ENCODE results near the gene RHOV.

The RHOV gene

GRCh38 chr15:40891810-40892446 is 17.9 kb upstream of the RHOV start:
- Histone ChIP-seq H3K36me3 (peaks cover 12% of the 10 kb centered on the region), H3K4me3 (ENCODE audit: low read depth in 1 of 2, low read length in 1 of 2) (peak overlapping the region in 1 of 2 experiments; percentile 98), H3K4me1 (ENCODE audit: control insufficient read depth in 1 of 2, insufficient read depth in 1 of 2, low read depth in 1 of 2, low read length in 1 of 2) (peaks cover 46 to 52% of the 10 kb centered on the region in 2 experiments), H3K27ac (peak overlapping the region; percentile 94), H3K27me3 (no peaks in the 10 kb centered on the region), H3K9me3 (no peaks in the 10 kb centered on the region)
- TF ChIP-seq CTCF (IDR thresholded peaks at IDR 0.05), result peak; percentile 59

DNA sequence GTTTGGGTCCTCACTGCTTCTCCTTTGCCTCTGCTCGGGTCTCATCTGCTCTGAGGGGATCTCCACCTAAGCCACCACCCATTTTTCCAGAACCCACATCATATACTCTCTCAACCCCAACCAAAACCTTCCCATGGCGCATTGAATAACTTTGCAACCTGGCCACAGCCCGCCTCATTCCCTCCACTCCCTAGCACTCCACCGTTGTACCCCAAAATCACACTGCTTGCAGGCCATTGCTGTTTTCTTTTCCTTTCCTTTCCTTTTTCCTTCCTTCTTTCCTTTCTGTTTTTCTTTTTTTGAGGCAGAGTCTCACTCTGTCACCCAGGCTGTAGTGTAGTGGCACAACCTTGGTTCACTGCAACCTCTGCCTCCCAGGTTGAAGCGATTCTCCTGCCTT is 17.1 kb upstream of the RHOV start:
- H3K4me3 ChIP-seq (ENCODE audit: low read depth in 1 of 2, low read length in 1 of 2), result no peak overlapping the region
- peak overlapping the region; percentile 94 for H3K27ac ChIP-seq
- no peaks in the 10 kb centered on the region for H3K9me3 ChIP-seq
- peaks cover 5% of the 10 kb centered on the region for H3K36me3 ChIP-seq
- no peak for TF ChIP-seq CTCF (IDR thresholded peaks at IDR 0.05)
- H3K4me1 ChIP-seq (ENCODE audit: control insufficient read depth in 1 of 2, insufficient read depth in 1 of 2, low read depth in 1 of 2, low read length in 1 of 2), result peaks cover 43 to 45% of the 10 kb centered on the region in 2 experiments
- no peaks in the 10 kb centered on the region for H3K27me3 ChIP-seq

DNA sequence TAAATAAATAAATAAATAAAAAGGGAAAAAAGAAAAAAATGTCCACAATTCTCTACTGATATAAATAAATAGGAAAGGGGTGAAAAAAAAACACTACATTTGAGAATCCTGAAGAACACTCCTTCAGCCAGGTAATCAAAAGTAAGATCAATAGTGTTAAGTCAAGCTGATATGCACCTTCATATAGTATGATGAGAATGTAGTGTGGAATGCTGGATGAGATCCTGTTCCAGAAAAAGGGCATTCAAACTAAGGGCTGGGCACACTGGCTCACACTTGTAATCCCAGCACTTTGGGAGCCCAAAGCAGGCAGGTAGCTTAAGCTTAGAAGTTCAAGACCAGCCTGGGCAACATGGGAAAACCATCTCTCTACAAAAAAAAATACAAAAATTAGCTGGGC is 15.1 kb upstream of the RHOV start:
- H3K9me3 ChIP-seq, result no peaks in the 10 kb centered on the region
- no peak overlapping the region for H3K27ac ChIP-seq
- H3K27me3 ChIP-seq, result no peaks in the 10 kb centered on the region
- H3K36me3 ChIP-seq, result no peaks in the 10 kb centered on the region
- no peak for TF ChIP-seq CTCF (IDR thresholded peaks at IDR 0.05)
- H3K4me1 ChIP-seq (ENCODE audit: control insufficient read depth in 1 of 2, insufficient read depth in 1 of 2, low read depth in 1 of 2, low read length in 1 of 2), result peaks cover 26 to 29% of the 10 kb centered on the region in 2 experiments
- H3K4me3 ChIP-seq (ENCODE audit: low read depth in 1 of 2, low read length in 1 of 2), result no peak overlapping the region

DNA sequence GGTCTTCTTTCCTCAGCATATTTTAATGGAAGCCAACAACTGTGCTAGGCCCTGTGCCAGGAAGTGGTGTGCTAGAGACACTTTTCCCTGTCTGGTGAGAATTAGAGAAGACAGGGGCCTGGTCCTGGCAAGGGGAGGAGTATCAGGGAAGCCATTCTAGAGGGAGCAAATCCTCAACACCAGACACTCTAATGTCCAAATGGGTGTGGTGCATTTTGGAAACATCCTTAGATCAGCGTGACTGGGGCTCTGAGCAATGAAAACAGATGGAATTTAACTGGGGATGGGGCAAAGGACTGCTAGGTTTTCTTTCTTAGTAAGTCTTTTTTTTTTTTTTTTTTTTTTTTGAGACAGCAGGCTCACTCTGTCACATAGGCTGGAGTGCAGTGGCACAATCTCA is 12.6 kb upstream of the RHOV start:
- H3K36me3 ChIP-seq, result no peaks in the 10 kb centered on the region
- H3K4me3 ChIP-seq (ENCODE audit: low read depth in 1 of 2, low read length in 1 of 2), result no peak overlapping the region
- no peaks in the 10 kb centered on the region for H3K9me3 ChIP-seq
- H3K27ac ChIP-seq, result no peak overlapping the region
- peaks cover 2 to 4% of the 10 kb centered on the region in 2 experiments for H3K4me1 ChIP-seq (ENCODE audit: control insufficient read depth in 1 of 2, insufficient read depth in 1 of 2, low read depth in 1 of 2, low read length in 1 of 2)
- TF ChIP-seq CTCF (IDR thresholded peaks at IDR 0.05), result no peak
- H3K27me3 ChIP-seq, result no peaks in the 10 kb centered on the region

- Histone ChIP-seq H3K27me3 (no peaks in the 10 kb centered on the region), H3K36me3 (no peaks in the 10 kb centered on the region), H3K4me1 (ENCODE audit: control insufficient read depth in 1 of 2, insufficient read depth in 1 of 2, low read depth in 1 of 2, low read length in 1 of 2) (no peaks in the 10 kb centered on the region), H3K9me3 (no peaks in the 10 kb centered on the region), H3K4me3 (ENCODE audit: low read depth in 1 of 2, low read length in 1 of 2) (no peak overlapping the region), H3K27ac (no peak overlapping the region)
- no peak for TF ChIP-seq CTCF (IDR thresholded peaks at IDR 0.05)
Measured at GRCh38 chr15:40881351-40881750, 7.3 kb upstream of the RHOV start.
